ENCODE results near the gene GRAPL. TPM values are rescaled to one million over a fixed set of nuclear protein-coding genes. Genes with fewer than 3 reads are reported as not detected.
"Not testable (repeated sequence)": the region's sequence is repeated elsewhere in the genome, so short reads cannot be mapped to it uniquely, and the experiment has no call there.

The GRAPL gene
- total RNA-seq, 2 donors from 2014 or later = 4.3 TPM; not detected in 1

GRCh38 chr17:19111111-19111711 lies 16.2 kb upstream of the GRAPL start:
- H3K27me3 ChIP-seq (replicated peaks; ENCODE audit: insufficient read depth); H3K9me3 ChIP-seq; H3K36me3 ChIP-seq; H3K4me1 ChIP-seq (replicated peaks); intact Hi-C loops (cut with DNase I): not testable (repeated sequence)
- WGBS = under 1% methylated on average over 30 of the region's 39 CpGs
- peak overlapping the region; percentile 20 to 43 for H3K4me3 ChIP-seq
- DNase-seq (ENCODE audit: low spot score) = peak; percentile 75
- TF ChIP-seq POLR2A (IDR thresholded peaks at IDR 0.05) (peak; percentile 96), CTCF (IDR thresholded peaks at IDR 0.05) (peak; percentile 24 to 86 (median 59))
- peak overlapping the region; percentile 85 to 93 for H3K27ac ChIP-seq

GRCh38 chr17:19111801-19112458 lies 15.5 kb upstream of the GRAPL start:
- H3K9me3 ChIP-seq; intact Hi-C loops (cut with DNase I); H3K36me3 ChIP-seq; H3K4me1 ChIP-seq (replicated peaks); H3K27me3 ChIP-seq (replicated peaks; ENCODE audit: insufficient read depth): not testable (repeated sequence)
- peak; percentile 33 for DNase-seq (ENCODE audit: low spot score)
- under 1% methylated on average over 24 of the region's 47 CpGs for WGBS
- Histone ChIP-seq H3K27ac (peak overlapping the region; percentile 85 to 93), H3K4me3 (peak overlapping the region; percentile 12 to 32)

GRCh38 chr17:19112459-19112826 lies 14.9 kb upstream of the GRAPL start:
- intact Hi-C loops (cut with DNase I); H3K36me3 ChIP-seq; H3K4me3 ChIP-seq; H3K27ac ChIP-seq; H3K27me3 ChIP-seq (replicated peaks; ENCODE audit: insufficient read depth); H3K4me1 ChIP-seq (replicated peaks); H3K9me3 ChIP-seq; DNase-seq (ENCODE audit: low spot score): not testable (repeated sequence)
- WGBS = no CpG with 5 or more reads among the region's 18 CpGs

GRCh38 chr17:19118695-19119094 lies 8.7 kb upstream of the GRAPL start:
- DNase-seq (ENCODE audit: low spot score) = not testable (repeated sequence)

GRCh38 chr17:19125289-19125688 lies 2.1 kb upstream of the GRAPL start:
- intact Hi-C loops (cut with DNase I); H3K4me1 ChIP-seq (replicated peaks); DNase-seq (ENCODE audit: low spot score); H3K4me3 ChIP-seq; H3K27me3 ChIP-seq (replicated peaks; ENCODE audit: insufficient read depth); H3K36me3 ChIP-seq; H3K9me3 ChIP-seq; H3K27ac ChIP-seq: not testable (repeated sequence)
- no CpG with 5 or more reads among the region's 7 CpGs for WGBS

More at GRCh38 chr17:19118695-19119094, 8.7 kb upstream of the GRAPL start:
- H3K4me1 ChIP-seq (replicated peaks); H3K36me3 ChIP-seq; H3K27ac ChIP-seq; intact Hi-C loops (cut with DNase I); H3K4me3 ChIP-seq; H3K27me3 ChIP-seq (replicated peaks; ENCODE audit: insufficient read depth); H3K9me3 ChIP-seq: not testable (repeated sequence)
- no CpG with 5 or more reads among the region's 12 CpGs for WGBS

GRCh38 chr17:19129500-19129899 lies 2.1 kb downstream of the GRAPL start:
- H3K27me3 ChIP-seq (replicated peaks; ENCODE audit: insufficient read depth); DNase-seq (ENCODE audit: low spot score); H3K36me3 ChIP-seq; H3K9me3 ChIP-seq; intact Hi-C loops (cut with DNase I); H3K4me3 ChIP-seq; H3K4me1 ChIP-seq (replicated peaks); H3K27ac ChIP-seq: not testable (repeated sequence)
- no CpG with 5 or more reads among the region's 9 CpGs for WGBS

- H3K27ac ChIP-seq; intact Hi-C loops (cut with DNase I); H3K4me1 ChIP-seq (replicated peaks); H3K9me3 ChIP-seq; DNase-seq (ENCODE audit: low spot score); H3K36me3 ChIP-seq; H3K27me3 ChIP-seq (replicated peaks; ENCODE audit: insufficient read depth); H3K4me3 ChIP-seq: not testable (repeated sequence)
- no CpG with 5 or more reads among the region's 8 CpGs for WGBS
These were observed 3.7 kb downstream of the GRAPL start for GRCh38 chr17:19131108-19131507.

GRCh38 chr17:19131772-19132171 lies 4.4 kb downstream of the GRAPL start:
- H3K36me3 ChIP-seq; H3K9me3 ChIP-seq; H3K4me3 ChIP-seq; intact Hi-C loops (cut with DNase I); H3K27me3 ChIP-seq (replicated peaks; ENCODE audit: insufficient read depth); H3K27ac ChIP-seq; DNase-seq (ENCODE audit: low spot score); H3K4me1 ChIP-seq (replicated peaks): not testable (repeated sequence)
- WGBS = no CpG with 5 or more reads among the region's 14 CpGs

GRCh38 chr17:19133793-19134192 lies 6.4 kb downstream of the GRAPL start:
- intact Hi-C loops (cut with DNase I); H3K27ac ChIP-seq; H3K36me3 ChIP-seq; H3K4me1 ChIP-seq (replicated peaks); H3K27me3 ChIP-seq (replicated peaks; ENCODE audit: insufficient read depth); H3K4me3 ChIP-seq; H3K9me3 ChIP-seq; DNase-seq (ENCODE audit: low spot score): not testable (repeated sequence)
- WGBS = no CpG with 5 or more reads among the region's 9 CpGs

GRCh38 chr17:19135391-19135790 lies 8.0 kb downstream of the GRAPL start:
- WGBS = no CpG with 5 or more reads among the region's 13 CpGs

GRCh38 chr17:19136138-19136537 lies 8.7 kb downstream of the GRAPL start:
- H3K4me3 ChIP-seq; H3K27ac ChIP-seq; DNase-seq (ENCODE audit: low spot score); H3K4me1 ChIP-seq (replicated peaks); H3K27me3 ChIP-seq (replicated peaks; ENCODE audit: insufficient read depth); H3K9me3 ChIP-seq; H3K36me3 ChIP-seq; intact Hi-C loops (cut with DNase I): not testable (repeated sequence)
- whole genome bisulfite sequencing = no CpG with 5 or more reads among the region's 17 CpGs

More at GRCh38 chr17:19135391-19135790, 8.0 kb downstream of the GRAPL start:
- intact Hi-C loops (cut with DNase I); H3K27ac ChIP-seq; H3K36me3 ChIP-seq; H3K27me3 ChIP-seq (replicated peaks; ENCODE audit: insufficient read depth); DNase-seq (ENCODE audit: low spot score); H3K4me3 ChIP-seq; H3K4me1 ChIP-seq (replicated peaks); H3K9me3 ChIP-seq: not testable (repeated sequence)

GRCh38 chr17:19136605-19137004 lies 9.2 kb downstream of the GRAPL start:
- H3K4me3 ChIP-seq; H3K27me3 ChIP-seq (replicated peaks; ENCODE audit: insufficient read depth); H3K36me3 ChIP-seq; intact Hi-C loops (cut with DNase I); DNase-seq (ENCODE audit: low spot score); H3K9me3 ChIP-seq; H3K4me1 ChIP-seq (replicated peaks); H3K27ac ChIP-seq: not testable (repeated sequence)
- WGBS = 29% methylated on average over 1 of the region's 6 CpGs
